ENCODE results near the gene AMBP. TPM values are rescaled to one million over a fixed set of nuclear protein-coding genes. Genes with fewer than 3 reads are reported as not detected.

AMBP gene
- total RNA-seq, 1 experiment from 2014 or later, result 0.20 TPM

GRCh38 chr9:114114364-114114763 lies 36.3 kb upstream of the AMBP start:
- Histone ChIP-seq H3K79me1 (ENCODE audit: insufficient read depth, low read depth, low read length, poor library complexity, severe bottlenecking) (no peaks in the 10 kb centered on the region), H2BK20ac (ENCODE audit: low read depth, low read length, poor library complexity, severe bottlenecking) (no peak overlapping the region), H3K18ac (ENCODE audit: insufficient read length, low read depth, low read length) (no peak overlapping the region), H2BK15ac (ENCODE audit: low read depth, low read length) (no peak overlapping the region), H3K9ac (ENCODE audit: extremely low read depth, insufficient read length, low read length) (no peak overlapping the region), H3K23me2 (ENCODE audit: insufficient read length, low read depth, low read length, poor library complexity, severe bottlenecking) (no peaks in the 10 kb centered on the region), H3K56ac (ENCODE audit: insufficient read length, low read depth, low read length) (no peak overlapping the region), H4K8ac (replicated peaks; ENCODE audit: insufficient read length, low read depth, low read length) (no peak overlapping the region), H3K27me3 (ENCODE audit: insufficient read depth, low read length) (no peaks in the 10 kb centered on the region), H3K4ac (ENCODE audit: low read depth, low read length) (no peak overlapping the region), H3K79me2 (ENCODE audit: insufficient read depth, low read length) (no peaks in the 10 kb centered on the region), H4K5ac (ENCODE audit: insufficient read length, low read depth, low read length) (no peak overlapping the region), H2AFZ (ENCODE audit: low read length) (no peak overlapping the region), H3T11ph (ENCODE audit: low read length) (no peak overlapping the region), H3K14ac (ENCODE audit: insufficient read depth, low read length) (no peak overlapping the region), H2BK120ac (ENCODE audit: low read depth, low read length, poor library complexity, severe bottlenecking) (no peak overlapping the region), H3K27ac (ENCODE audit: insufficient read length, low read depth, low read length) (no peak overlapping the region), H2BK12ac (ENCODE audit: insufficient read length, low read depth, low read length) (no peak overlapping the region), H4K20me1 (ENCODE audit: control insufficient read depth, insufficient read depth, insufficient read length) (no peaks in the 10 kb centered on the region), H3K4me1 (ENCODE audit: insufficient read depth, low read length) (no peaks in the 10 kb centered on the region), H2BK5ac (ENCODE audit: insufficient read length, low read length) (no peak overlapping the region), H3K9me3 (ENCODE audit: control insufficient read depth, low read depth, low read length) (no peaks in the 10 kb centered on the region), H2AK5ac (ENCODE audit: insufficient read length, low read length) (no peak overlapping the region), H3K4me2 (ENCODE audit: insufficient read depth, insufficient read length, low read length) (no peak overlapping the region), H4K91ac (ENCODE audit: insufficient read length, low read depth, low read length) (no peak overlapping the region), H3K23ac (ENCODE audit: insufficient read length, low read depth, low read length) (no peak overlapping the region)
- H3K27me3 Mint-ChIP-seq (ENCODE audit: low read depth), result peaks cover 54% of the 10 kb centered on the region
- no peak overlapping the region for H3K27ac Mint-ChIP-seq
- TF ChIP-seq CTCF (conservative IDR thresholded peaks at IDR 0.05), result no peak
- H3K4me1 Mint-ChIP-seq, result peaks cover 7 to 18% of the 10 kb centered on the region in 2 experiments
- H3K9me3 Mint-ChIP-seq, result no peaks in the 10 kb centered on the region
- no peak overlapping the region; a peak in 1 of 5 replicates for H3K4me3 Mint-ChIP-seq
- no CpG with 5 or more reads among the region's 2 CpGs for WGBS (ENCODE audit: extremely low coverage, insufficient read length, low lambda C conversion rate)
- H3K36me3 Mint-ChIP-seq (ENCODE audit: insufficient read depth in 1 of 3, low read depth in 3 of 3), result no peaks in the 10 kb centered on the region
- no peak for DNase-seq
